ENCODE results near the gene DIPK2A. TPM values are rescaled to one million over a fixed set of nuclear protein-coding genes. Genes with fewer than 3 reads are reported as not detected.

The DIPK2A gene
- total RNA-seq, 2 experiments from 2014 or later, result 18.0 to 19.4 TPM

GRCh38 chr3:143978263-143978631, 6.6 kb downstream of the DIPK2A start:
- CTCF ChIA-PET, result no interaction called here
- H3K4me3 Mint-ChIP-seq, result no peak overlapping the region
- no peak for ATAC-seq

GRCh38 chr3:143979041-143979440, 7.4 kb downstream of the DIPK2A start:
- Mint-ChIP-seq H3K27ac (no peak overlapping the region), H3K9me3 (peaks cover 6% of the 10 kb centered on the region), H3K27me3 (no peaks in the 10 kb centered on the region), H3K4me1 (ENCODE audit: low read depth) (peaks cover 44% of the 10 kb centered on the region), H3K4me3 (no peak overlapping the region), H3K36me3 (ENCODE audit: low read depth) (peaks cover 10% of the 10 kb centered on the region)
- ATAC-seq (no peak), DNase-seq (no peak)
- no peak for TF ChIP-seq CTCF (IDR thresholded peaks at IDR 0.05)
- POLR2A ChIA-PET, result no interaction called here
- intact Hi-C loops (cut with micrococcal nuclease), result no loop called here
- CTCF ChIA-PET, result no interaction called here

More at GRCh38 chr3:143978263-143978631, 6.6 kb downstream of the DIPK2A start:
- intact Hi-C loops (cut with micrococcal nuclease), result no loop called here
- POLR2A ChIA-PET, result no interaction called here
- no peak for TF ChIP-seq CTCF (IDR thresholded peaks at IDR 0.05)
- peaks cover 13% of the 10 kb centered on the region for H3K36me3 Mint-ChIP-seq (ENCODE audit: low read depth)
- no peak for DNase-seq
- no peak overlapping the region for H3K27ac Mint-ChIP-seq
- peaks cover 40% of the 10 kb centered on the region for H3K4me1 Mint-ChIP-seq (ENCODE audit: low read depth)
- peaks cover 4% of the 10 kb centered on the region for H3K9me3 Mint-ChIP-seq
- no peaks in the 10 kb centered on the region for H3K27me3 Mint-ChIP-seq

GRCh38 chr3:143979813-143980212, 8.2 kb downstream of the DIPK2A start:
- H3K27me3 Mint-ChIP-seq, result no peaks in the 10 kb centered on the region
- POLR2A ChIA-PET, result interaction anchor here (0.5 kb wide), 1 partner anchor 1434 kb away, joined by 3 read pairs; no protein-coding TSS in a partner anchor
- no peak overlapping the region for H3K4me3 Mint-ChIP-seq
- DNase-seq (no peak), ATAC-seq (no peak)
- no peak overlapping the region for H3K27ac Mint-ChIP-seq
- CTCF ChIA-PET, result interaction anchor here (0.9 kb wide), 1 partner anchor 9 kb away, joined by 3 read pairs; the partner anchor contains the start of gene DIPK2A
- H3K9me3 Mint-ChIP-seq, result peaks cover 6% of the 10 kb centered on the region
- intact Hi-C loops (cut with micrococcal nuclease), result no loop called here
- TF ChIP-seq CTCF (IDR thresholded peaks at IDR 0.05), result no peak
- peaks cover 10% of the 10 kb centered on the region for H3K36me3 Mint-ChIP-seq (ENCODE audit: low read depth)
- peaks cover 40% of the 10 kb centered on the region for H3K4me1 Mint-ChIP-seq (ENCODE audit: low read depth)

- TF ChIP-seq CTCF (IDR thresholded peaks at IDR 0.05), result no peak
- DNase-seq (no peak), ATAC-seq (no peak)
- no peak overlapping the region for H3K4me3 Mint-ChIP-seq
- peaks cover 2% of the 10 kb centered on the region for H3K9me3 Mint-ChIP-seq
- H3K36me3 Mint-ChIP-seq (ENCODE audit: low read depth), result peaks cover 19% of the 10 kb centered on the region
- no peak overlapping the region for H3K27ac Mint-ChIP-seq
- intact Hi-C loops (cut with micrococcal nuclease), result no loop called here
- no peaks in the 10 kb centered on the region for H3K27me3 Mint-ChIP-seq
- ChIA-PET POLR2A (interaction anchor here (0.7 kb wide), 1 partner anchor 16 kb away, joined by 3 read pairs; no protein-coding TSS in a partner anchor), CTCF (no interaction called here)
- H3K4me1 Mint-ChIP-seq (ENCODE audit: low read depth), result peaks cover 14% of the 10 kb centered on the region
These were observed 16.7 kb downstream of the DIPK2A start for GRCh38 chr3:143988306-143988705.

- Mint-ChIP-seq H3K27ac (no peak overlapping the region), H3K9me3 (no peaks in the 10 kb centered on the region), H3K27me3 (no peaks in the 10 kb centered on the region), H3K4me3 (no peak overlapping the region), H3K4me1 (ENCODE audit: low read depth) (peaks cover 9% of the 10 kb centered on the region), H3K36me3 (ENCODE audit: low read depth) (peaks cover 17% of the 10 kb centered on the region)
- ChIA-PET CTCF (no interaction called here), POLR2A (no interaction called here)
- ATAC-seq, result no peak
- intact Hi-C loops (cut with micrococcal nuclease), result no loop called here
- no peak for DNase-seq
- no peak for TF ChIP-seq CTCF (IDR thresholded peaks at IDR 0.05)
These were observed 17.8 kb downstream of the DIPK2A start for GRCh38 chr3:143989461-143989860.
